DMS153 treated with DMSO at 0.1 percent for 48 hours (cell line): Measurements from ENCODE around the gene HTR4.
"Not testable (repeated sequence)": the region's sequence is repeated elsewhere in the genome, so short reads cannot be mapped to it uniquely, and the experiment has no call there.

Experiments used
- DNase-seq: peaks from one replicate; lab custom pipeline; 2025; ENCODE audit not compliant: unreplicated experiment; lab: John Stamatoyannopoulos, UW

The HTR4 gene

DNA sequence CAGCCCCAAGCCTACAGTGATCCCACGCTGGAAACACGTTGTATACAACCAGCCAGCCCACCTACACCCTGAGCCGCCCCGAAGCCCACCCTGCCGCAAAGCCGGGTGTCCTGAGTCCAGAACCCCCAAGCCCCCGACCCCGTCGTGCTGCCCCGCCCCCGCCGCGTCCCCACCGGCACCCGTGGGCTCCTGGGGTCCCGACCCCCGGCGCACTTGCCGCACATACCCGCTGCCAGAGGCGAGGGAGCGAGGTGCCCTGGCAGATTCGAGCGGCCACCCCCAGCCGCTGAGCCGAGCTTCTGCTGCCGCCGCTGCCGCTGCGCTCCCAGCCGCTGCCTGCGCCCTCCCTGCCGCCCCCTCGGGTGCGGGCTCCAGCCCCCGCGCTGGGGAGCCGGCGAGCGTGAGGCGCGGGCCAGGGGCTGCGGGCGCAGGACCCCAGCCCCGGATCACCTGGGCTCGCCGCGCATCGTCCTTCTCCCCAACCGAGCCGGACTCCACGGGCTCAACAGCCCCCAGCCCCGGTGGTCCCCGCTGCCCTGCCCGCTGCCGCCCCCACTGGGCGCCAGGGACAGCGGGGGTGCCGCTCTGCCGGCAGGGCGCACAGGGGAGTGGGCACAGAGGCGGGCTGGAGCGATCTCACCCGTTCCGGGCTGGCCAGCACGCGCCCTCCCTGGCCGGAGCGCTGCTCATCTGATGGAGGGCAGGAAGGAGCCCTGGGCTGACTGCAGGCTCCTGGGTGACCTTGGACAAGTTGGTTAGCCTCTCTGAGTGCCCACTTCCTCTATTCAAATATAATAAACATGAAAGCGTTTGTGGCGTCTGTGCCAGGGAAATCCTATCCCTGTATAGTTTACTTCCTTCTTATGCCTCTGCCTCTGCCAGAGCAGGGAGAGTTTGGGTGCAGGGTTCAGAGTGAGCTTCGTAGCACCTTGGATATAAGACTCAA lies at the start of gene HTR4:
HTR4 (minus strand) TSS at position 692 of the 946 bp plus-strand sequence. CDS start 17,513 bp downstream, outside the sequence.
- DNase-seq: peak; percentile 8

DNA sequence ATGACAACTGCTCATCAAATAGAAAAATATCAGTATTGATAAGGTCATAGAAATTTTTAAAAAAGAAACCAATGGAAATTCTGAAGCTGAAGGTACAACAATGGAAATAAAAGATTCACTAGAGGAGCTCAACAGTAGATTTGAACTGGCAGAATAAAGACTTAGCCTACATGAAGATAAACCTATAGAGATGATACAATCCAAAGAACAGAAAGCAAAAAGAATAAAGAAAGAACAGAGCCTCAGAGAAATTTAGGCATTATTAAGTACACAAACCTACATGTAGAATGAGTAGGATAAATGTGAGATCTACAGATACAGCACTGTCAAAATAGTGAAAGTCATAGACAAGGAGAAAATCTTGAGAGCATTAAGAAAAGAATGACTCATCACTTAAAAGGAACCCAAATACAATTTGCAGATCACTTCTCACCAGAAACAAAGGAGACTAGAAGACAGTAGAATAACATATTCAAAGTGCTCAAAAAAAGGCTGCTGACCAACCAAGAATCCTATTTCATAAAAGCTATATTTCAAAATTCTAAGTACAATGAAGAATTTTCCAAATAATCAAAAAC lies 47.8 kb upstream of the HTR4 start:
- no peak for DNase-seq

GRCh38 chr5:148699028-148699427 lies 44.7 kb upstream of the HTR4 start:
- DNase-seq: no peak

GRCh38 chr5:148697809-148698196 lies 43.5 kb upstream of the HTR4 start:
- DNase-seq: no peak

DNA sequence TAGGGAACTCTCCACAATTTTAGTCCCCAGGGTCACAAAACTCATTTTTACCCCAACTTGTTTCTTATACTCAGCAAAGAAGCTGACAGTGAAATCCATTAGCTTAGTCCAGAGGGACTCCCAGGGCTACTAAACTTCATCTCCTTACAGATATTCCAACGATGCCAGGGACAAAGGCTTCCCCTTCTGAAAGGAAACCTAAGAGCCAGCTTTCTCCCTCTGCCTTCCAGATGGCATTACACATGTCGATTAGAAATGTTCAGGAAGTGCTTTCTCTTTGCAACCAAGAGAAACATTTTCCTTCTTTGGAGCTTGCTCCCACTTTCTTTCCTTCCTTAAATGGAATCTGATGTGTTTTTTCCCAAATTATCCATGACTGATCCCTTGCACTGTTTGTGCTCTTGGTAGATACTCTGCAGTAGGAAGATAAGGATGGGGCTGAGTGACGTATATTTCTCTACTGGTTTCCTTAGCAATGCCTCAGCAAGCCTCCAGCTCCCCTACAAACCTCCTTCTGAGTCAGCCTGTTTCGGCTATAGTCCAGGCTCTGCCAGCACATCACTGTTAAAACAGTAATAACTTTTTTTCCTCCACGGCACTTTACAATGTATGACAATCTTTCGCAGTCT lies 43.0 kb upstream of the HTR4 start:
- no peak for DNase-seq

- DNase-seq: no peak
Measured at GRCh38 chr5:148696187-148697036, 42.1 kb upstream of the HTR4 start.

- DNase-seq: no peak
Measured at GRCh38 chr5:148690945-148691344, 36.6 kb upstream of the HTR4 start.

DNA sequence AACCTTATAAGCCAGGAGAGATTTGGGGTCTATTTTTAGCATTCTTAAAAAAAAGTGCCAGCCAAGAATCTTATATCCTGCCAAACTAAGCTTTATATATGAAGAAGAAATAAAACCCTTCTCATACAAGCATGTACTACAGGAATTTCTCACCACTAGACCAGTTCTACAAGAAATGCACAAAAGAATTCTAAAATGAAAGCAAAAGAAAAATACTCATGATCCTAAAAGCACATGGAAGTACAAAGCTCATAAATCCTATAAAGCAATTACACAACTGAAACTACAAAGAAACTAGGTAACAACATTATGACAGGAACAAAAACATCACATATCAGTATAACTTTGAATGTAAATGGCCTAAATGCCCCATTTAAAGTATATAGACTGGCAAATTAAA lies 34.5 kb upstream of the HTR4 start:
- no peak for DNase-seq

DNA sequence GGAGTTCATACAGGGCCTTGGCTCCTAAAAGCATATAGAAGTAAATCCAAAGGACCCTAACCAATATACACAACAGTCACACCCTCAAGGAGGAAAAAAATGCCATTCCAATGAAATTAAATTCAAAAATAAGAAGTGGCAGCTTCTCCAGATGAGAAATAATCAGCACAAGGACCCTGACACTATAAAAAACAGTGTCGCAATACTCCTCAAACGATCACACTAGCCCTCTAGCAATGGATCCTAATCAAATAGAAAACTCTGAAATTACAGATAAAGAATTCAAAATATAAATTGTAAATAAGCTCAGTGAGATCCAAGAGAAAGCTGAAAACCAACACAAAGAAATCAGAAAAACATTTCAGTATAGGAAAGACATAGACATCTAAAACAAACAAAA lies 33.5 kb upstream of the HTR4 start:
- no peak for DNase-seq

GRCh38 chr5:148687427-148687826 lies 33.1 kb upstream of the HTR4 start:
- DNase-seq: no peak

DNA sequence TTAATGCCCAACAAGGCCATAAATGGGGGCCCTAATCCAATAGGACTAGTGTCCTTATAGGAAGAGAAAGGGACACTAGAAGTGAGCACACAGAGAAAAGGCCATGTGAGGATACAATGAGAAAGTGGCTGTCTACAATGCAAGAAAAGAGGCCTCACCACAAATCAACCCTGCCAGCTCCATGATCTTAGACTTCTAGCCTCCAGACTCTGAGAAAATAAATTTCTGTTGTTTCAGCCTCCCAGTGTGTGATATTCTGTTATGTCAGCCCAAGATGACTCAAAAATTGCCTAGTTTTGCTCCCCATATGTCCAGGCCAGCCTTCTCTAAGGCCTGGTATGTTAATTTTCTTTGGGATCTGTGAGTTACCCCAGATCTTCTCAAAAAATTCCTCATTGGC lies 32.3 kb upstream of the HTR4 start:
- no peak for DNase-seq

DNA sequence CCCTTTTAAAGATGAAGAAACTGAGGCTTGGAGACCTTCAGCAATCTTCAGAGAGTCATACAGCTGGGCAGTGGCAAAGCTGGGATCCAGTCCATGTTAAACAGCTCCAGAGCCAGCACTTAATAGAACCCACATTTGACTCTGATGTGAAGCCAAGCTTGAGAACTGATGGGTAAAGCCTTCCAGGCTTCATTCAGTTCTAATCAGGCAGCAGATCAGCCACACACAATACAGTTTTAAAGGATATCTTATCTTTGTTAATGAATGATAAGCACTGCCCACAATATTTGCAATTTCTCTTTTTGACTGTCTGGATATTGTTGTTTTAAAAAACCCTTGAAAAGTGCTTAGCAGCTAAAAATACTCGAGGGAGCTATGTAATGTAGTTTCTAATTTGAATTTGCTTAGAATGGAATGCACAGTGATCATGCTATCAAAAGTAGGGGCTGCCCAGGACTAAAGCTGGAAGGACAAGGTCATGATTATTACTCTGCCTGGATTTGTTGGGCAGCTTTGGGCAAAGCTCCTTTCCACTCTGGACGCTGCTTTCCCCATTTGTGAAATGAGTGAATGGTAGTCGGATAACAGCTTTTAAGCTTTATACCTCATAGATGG lies 31.3 kb upstream of the HTR4 start:
- DNase-seq: no peak

DNA sequence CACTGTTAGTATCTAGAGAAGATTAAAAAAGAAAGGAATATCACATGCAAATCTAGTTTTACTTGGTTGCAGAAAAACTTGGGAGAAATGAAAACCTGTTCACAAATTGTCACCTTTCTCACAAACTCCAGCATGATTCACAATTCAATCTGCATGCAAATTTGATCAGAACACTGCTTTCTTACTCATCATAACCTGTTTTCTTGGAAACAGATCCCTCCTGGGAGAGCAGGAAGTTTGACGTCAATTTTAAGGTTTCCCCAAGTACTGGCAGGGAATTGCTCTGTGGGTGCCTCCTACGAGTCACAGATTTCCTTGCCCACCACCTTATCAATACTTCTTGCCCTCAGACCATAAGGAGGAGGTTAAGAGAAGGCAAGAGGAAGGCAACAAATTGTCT lies 30.2 kb upstream of the HTR4 start:
- DNase-seq: no peak

- no peak for DNase-seq
Measured at GRCh38 chr5:148683651-148684050, 29.3 kb upstream of the HTR4 start.

DNA sequence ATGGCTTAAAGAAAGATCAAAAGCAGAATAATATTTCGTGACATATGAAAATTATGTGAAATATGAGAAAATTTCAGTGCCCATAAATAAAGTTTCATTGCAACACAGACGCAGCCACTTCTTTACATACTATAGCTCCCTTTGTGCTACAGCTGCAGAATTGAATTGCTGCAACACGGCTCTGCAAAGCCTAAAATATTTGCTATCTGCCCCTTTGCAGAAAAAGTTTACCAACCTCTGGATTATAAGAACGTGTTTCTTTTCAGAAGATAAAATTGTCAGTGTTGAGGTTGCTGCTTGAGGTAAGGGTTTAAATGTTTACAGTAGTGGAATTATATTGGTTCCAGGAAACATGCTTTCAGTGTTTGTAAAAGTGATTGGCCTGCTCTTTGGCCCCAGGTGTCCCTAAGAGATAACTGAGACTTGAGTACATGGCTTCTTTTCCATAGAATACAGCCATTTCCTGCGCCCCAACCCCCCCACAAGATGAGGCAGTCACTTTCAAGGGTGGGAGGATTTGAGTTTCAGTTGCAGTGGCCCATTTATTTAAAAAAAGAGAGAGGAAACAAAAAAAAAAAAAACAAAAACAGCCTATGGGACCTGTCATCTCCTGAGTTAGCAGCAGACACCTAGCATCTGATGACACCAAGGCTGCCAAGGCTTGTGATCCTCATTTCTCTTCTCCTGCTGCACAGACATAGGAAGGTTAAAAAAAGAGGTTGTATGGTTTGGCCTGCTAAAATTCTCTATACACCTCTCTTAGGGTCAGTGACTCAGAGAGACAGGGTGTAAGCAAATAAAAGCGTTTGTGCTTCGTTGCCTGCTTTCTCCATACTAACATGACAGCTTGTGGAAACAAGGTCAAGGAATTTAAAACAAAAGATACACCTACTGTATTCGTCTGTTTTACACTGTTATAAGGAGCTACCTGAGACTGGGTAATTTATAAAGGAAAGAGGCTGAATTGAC lies 28.0 kb upstream of the HTR4 start:
- no peak for DNase-seq

DNA sequence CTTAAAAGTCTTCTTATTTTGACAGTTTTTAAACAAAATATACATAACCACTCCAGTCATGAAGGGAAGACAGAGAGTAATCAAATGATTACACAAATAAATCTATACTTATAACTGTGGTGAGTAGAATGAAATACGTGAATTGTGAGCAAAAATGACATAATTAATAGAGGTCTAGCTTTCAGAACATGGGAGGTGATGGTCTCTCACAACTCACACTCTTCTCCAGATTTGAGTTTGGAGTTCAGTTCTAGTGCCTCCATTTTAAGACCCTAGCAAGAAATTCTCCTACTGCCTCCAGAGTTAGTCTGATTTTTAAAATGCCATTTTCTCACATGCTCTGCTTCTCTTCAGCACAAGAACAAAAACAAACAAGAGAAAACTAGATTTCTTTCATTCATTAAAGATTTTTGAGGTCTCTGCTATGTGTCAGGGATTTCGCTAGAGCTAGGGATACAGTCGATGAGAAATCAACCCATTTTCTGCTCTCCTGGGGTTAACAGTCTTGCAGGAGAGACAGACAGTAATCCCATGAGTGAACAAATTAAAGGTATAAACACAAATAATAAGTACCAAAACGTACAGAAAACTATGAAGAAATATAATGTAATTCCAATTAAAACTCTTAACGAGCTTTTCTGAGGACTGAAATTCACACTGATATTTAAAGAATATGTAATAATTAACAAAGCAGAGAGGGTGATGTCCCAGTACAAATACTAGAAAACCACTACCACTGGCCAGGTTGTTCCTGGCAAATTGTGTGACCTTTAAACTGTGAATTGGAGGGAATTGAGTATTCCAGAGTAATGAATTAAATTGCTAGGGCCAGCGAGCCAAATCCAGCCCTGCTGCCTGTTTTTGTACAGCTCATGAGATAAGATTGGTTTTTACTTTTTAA lies 27.1 kb upstream of the HTR4 start:
- DNase-seq: no peak

- not testable (repeated sequence) for DNase-seq
Measured at GRCh38 chr5:148673704-148674103, 19.4 kb upstream of the HTR4 start.

GRCh38 chr5:148666353-148666752 lies 12.0 kb upstream of the HTR4 start:
- DNase-seq: no peak

- no peak for DNase-seq
Measured at GRCh38 chr5:148665431-148665830, 11.1 kb upstream of the HTR4 start.
